Measurements from ENCODE around the gene KRTAP10-9. TPM values are rescaled to one million over a fixed set of nuclear protein-coding genes. Genes with fewer than 3 reads are reported as not detected.
"Not testable (repeated sequence)": the region's sequence is repeated elsewhere in the genome, so short reads cannot be mapped to it uniquely, and the experiment has no call there.

Gene KRTAP10-9
- total and polyA plus RNA-seq, 4 donors = not detected

GRCh38 chr21:44626262-44626661, 631 bp upstream of the KRTAP10-9 start:
- H3K27ac ChIP-seq (ENCODE audit: low read depth in 1 of 2, low read length in 1 of 2) = no peak overlapping the region
- DNase-seq (no peak), ATAC-seq (ENCODE audit: insufficient read depth, low FRiP score) (no peak)
- WGBS, 2 donors = 78 to 81% methylated on average over 10 of the region's 10 CpGs
- H3K27me3 ChIP-seq (ENCODE audit: control insufficient read depth in 3 of 3, insufficient read depth in 3 of 3, low read length in 2 of 3) = no peaks in the 10 kb centered on the region
- H3K4me1 ChIP-seq (ENCODE audit: control insufficient read depth in 5 of 5, insufficient read depth in 5 of 5, low read length in 5 of 5) = peaks cover 0 to 2% (median 0%) of the 10 kb centered on the region in 5 donors
- H3K36me3 ChIP-seq (ENCODE audit: control insufficient read depth in 4 of 4, insufficient read depth in 4 of 4, low read length in 4 of 4) = no peaks in the 10 kb centered on the region
- no peak overlapping the region for H3K4me3 ChIP-seq
- no peak overlapping the region for H3K9ac ChIP-seq (ENCODE audit: insufficient read depth in 1 of 2, low read length in 2 of 2)
- H3K9me3 ChIP-seq (ENCODE audit: control insufficient read depth in 4 of 4, insufficient read depth in 3 of 4, low read length in 3 of 4) = peaks cover 0 to 15% (median 11%) of the 10 kb centered on the region in 4 donors
- TF ChIP-seq CTCF (IDR thresholded peaks at IDR 0.05; ENCODE audit: control extremely low read depth, extremely low read depth) = no peak

DNA sequence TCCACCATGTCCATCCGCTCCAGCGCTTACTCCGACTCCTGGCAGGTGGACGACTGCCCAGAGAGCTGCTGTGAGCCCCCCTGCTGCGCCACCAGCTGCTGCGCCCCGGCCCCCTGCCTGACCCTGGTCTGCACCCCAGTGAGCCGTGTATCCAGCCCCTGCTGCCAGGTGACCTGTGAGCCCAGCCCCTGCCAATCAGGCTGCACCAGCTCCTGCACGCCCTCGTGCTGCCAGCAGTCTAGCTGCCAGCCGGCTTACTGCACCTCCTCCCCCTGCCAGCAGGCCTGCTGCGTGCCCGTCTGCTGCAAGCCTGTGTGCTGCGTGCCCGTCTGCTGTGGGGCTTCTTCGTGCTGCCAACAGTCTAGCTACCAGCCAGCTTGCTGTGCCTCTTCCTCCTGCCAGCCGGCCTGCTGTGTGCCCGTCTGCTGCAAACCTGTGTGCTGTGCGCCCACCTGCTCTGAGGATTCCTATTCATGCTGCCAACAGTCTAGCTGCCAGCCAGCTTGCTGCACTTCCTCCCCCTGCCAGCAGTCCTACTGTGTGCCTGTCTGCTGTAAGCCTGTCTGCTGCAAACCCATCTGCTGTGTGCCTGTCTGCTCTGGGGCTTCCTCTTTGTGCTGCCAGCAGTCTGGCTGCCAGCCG, 409 bp downstream of the KRTAP10-9 start:
- WGBS, 2 donors = 83 to 85% methylated on average over 15 to 20 of the region's 20 CpGs
- H3K27me3 ChIP-seq (ENCODE audit: control insufficient read depth in 3 of 3, insufficient read depth in 3 of 3, low read length in 2 of 3); DNase-seq; H3K36me3 ChIP-seq (ENCODE audit: control insufficient read depth in 4 of 4, insufficient read depth in 4 of 4, low read length in 4 of 4); H3K27ac ChIP-seq (ENCODE audit: low read depth in 1 of 2, low read length in 1 of 2); H3K4me3 ChIP-seq; H3K9ac ChIP-seq (ENCODE audit: insufficient read depth in 1 of 2, low read length in 2 of 2); H3K4me1 ChIP-seq (ENCODE audit: control insufficient read depth in 5 of 5, insufficient read depth in 5 of 5, low read length in 5 of 5); ATAC-seq (ENCODE audit: insufficient read depth, low FRiP score): not testable (repeated sequence)
- peaks cover 0 to 14% (median 13%) of the 10 kb centered on the region in 4 donors for H3K9me3 ChIP-seq (ENCODE audit: control insufficient read depth in 4 of 4, insufficient read depth in 3 of 4, low read length in 3 of 4)

DNA sequence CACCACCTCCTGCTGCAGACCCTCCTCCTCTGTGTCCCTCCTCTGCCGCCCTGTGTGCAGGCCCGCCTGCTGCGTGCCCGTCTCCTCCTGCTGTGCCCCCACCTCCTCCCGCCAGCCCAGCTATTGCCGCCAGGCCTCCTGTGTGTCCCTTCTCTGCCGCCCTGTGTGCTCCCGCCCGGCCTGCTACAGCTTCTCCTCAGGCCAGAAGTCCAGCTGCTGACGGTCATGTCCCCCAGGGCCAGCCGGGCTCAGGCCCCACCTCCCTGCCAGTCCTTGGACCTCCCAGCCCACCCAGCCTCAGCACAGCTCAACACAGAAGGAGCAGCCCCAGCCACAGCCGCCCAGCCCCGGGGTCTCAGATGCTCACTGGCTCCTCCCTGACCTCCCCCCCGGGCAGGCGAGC, 939 bp downstream of the KRTAP10-9 start:
- not testable (repeated sequence) for ATAC-seq (ENCODE audit: insufficient read depth, low FRiP score); H3K4me1 ChIP-seq (ENCODE audit: control insufficient read depth in 5 of 5, insufficient read depth in 5 of 5, low read length in 5 of 5); H3K27ac ChIP-seq (ENCODE audit: low read depth in 1 of 2, low read length in 1 of 2); H3K4me3 ChIP-seq; H3K36me3 ChIP-seq (ENCODE audit: control insufficient read depth in 4 of 4, insufficient read depth in 4 of 4, low read length in 4 of 4); H3K9ac ChIP-seq (ENCODE audit: insufficient read depth in 1 of 2, low read length in 2 of 2); H3K27me3 ChIP-seq (ENCODE audit: control insufficient read depth in 3 of 3, insufficient read depth in 3 of 3, low read length in 2 of 3)
- peak in 2 of 3 donors; percentile 29 to 40 for DNase-seq
- 55 to 67% methylated on average over 11 to 15 of the region's 15 CpGs for WGBS, 2 donors
- H3K9me3 ChIP-seq (ENCODE audit: control insufficient read depth in 4 of 4, insufficient read depth in 3 of 4, low read length in 3 of 4) = peaks cover 0 to 14% (median 11%) of the 10 kb centered on the region in 4 donors

DNA sequence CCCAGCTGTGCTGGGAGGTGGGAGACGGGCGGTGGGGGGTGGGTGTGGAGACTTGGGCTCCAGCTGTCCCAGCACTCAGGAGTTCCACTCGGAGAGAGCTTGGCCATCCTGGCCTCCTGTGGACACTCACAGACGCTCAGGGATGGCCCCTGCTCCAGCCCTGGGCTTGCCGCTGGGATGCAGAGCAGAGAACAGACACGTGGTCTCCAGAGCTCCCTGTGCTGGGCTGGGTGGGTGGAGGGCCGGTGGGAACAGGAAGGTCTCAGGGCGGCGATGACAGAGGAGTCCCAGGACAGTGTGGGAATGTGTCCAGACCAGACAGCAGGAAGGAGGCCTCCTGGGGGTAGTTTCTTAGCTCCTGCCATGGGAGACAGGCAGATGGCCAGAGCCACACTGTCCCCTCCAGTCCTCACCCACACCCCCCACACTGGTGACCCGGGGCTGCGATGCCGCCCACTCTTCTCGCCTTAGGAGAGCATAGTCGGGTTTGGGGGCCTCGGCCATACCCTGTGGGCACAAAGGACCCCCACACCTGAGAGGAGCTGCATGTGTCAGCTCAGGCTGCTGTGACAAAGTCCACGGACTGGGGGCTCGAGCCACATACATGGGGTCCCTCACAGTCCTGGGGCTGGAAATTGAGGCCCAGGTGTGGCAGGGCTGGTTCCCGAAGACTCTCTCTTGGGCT, 2.0 kb downstream of the KRTAP10-9 start:
- Histone ChIP-seq H3K9ac (ENCODE audit: insufficient read depth in 1 of 2, low read length in 2 of 2) (no peak overlapping the region), H3K36me3 (ENCODE audit: control insufficient read depth in 4 of 4, insufficient read depth in 4 of 4, low read length in 4 of 4) (no peaks in the 10 kb centered on the region), H3K27ac (ENCODE audit: low read depth in 1 of 2, low read length in 1 of 2) (no peak overlapping the region), H3K27me3 (ENCODE audit: control insufficient read depth in 3 of 3, insufficient read depth in 3 of 3, low read length in 2 of 3) (no peaks in the 10 kb centered on the region), H3K4me1 (ENCODE audit: control insufficient read depth in 5 of 5, insufficient read depth in 5 of 5, low read length in 5 of 5) (peaks cover 0 to 2% (median 0%) of the 10 kb centered on the region in 5 donors), H3K4me3 (no peak overlapping the region), H3K9me3 (ENCODE audit: control insufficient read depth in 4 of 4, insufficient read depth in 3 of 4, low read length in 3 of 4) (peaks cover 0 to 11% (median 10%) of the 10 kb centered on the region in 4 donors)
- no peak for ATAC-seq (ENCODE audit: insufficient read depth, low FRiP score)
- TF ChIP-seq CTCF (IDR thresholded peaks at IDR 0.05; ENCODE audit: control extremely low read depth, extremely low read depth) = no peak
- WGBS, 2 donors = 73 to 81% methylated on average over 18 of the region's 18 CpGs
- peak in 1 of 3 donors; percentile 44 for DNase-seq

All from lung (tissue), 12 donors.